PC-3 (cell line): ENCODE data around the gene CYLC1.

Experiments
- EZH2 ChIP-seq: fragments of 300-600 bp; sonication (generic); IDR thresholded peaks from one replicate; pipeline ENCODE4 v1.6.1; 2017; ENCODE audit warnings: antibody characterized with exemption, mild to moderate bottlenecking, low read length; ENCODE audit not compliant: unreplicated experiment
- EZH2phosphoT487 ChIP-seq: fragments of 300-600 bp; sonication (generic); IDR thresholded peaks from 2 replicates; pipeline ENCODE4 v1.6.1; 2018; ENCODE audit warnings: mild to moderate bottlenecking, antibody characterized with exemption, low read length, borderline replicate concordance
- TF ChIP-seq, protein P1 (sequence below): fragments of 300-600 bp; sonication (generic); conservative IDR thresholded peaks from 2 replicates; pipeline ENCODE4 v1.5.1; 2017; ENCODE audit warnings: antibody characterized with exemption, low read depth, mild to moderate bottlenecking, low read length

DNA sequence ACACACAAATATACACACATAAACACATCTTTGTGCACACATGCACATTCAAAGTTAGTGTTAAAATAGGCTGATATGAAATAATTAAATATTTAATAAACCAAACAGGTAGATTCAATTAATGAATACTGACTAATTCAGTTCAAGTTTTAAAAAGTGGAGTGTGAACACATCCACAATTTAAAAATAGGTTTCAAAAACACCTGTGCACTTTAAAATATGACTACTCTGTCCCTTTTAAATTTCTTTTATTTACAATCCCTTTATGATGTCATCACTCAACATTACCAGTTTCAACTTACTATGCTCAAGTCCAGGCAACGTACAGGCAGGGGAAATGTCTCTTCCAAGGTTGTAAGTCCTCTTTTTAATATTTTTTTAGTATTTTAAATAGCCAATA, at the start of gene CYLC1:
- TF ChIP-seq, protein P1, sequence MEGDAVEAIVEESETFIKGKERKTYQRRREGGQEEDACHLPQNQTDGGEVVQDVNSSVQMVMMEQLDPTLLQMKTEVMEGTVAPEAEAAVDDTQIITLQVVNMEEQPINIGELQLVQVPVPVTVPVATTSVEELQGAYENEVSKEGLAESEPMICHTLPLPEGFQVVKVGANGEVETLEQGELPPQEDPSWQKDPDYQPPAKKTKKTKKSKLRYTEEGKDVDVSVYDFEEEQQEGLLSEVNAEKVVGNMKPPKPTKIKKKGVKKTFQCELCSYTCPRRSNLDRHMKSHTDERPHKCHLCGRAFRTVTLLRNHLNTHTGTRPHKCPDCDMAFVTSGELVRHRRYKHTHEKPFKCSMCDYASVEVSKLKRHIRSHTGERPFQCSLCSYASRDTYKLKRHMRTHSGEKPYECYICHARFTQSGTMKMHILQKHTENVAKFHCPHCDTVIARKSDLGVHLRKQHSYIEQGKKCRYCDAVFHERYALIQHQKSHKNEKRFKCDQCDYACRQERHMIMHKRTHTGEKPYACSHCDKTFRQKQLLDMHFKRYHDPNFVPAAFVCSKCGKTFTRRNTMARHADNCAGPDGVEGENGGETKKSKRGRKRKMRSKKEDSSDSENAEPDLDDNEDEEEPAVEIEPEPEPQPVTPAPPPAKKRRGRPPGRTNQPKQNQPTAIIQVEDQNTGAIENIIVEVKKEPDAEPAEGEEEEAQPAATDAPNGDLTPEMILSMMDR, result no peak
- no peak for TF ChIP-seq EZH2
- TF ChIP-seq EZH2phosphoT487, result no peak
